HG03521 (cell line): Measurements from ENCODE around the gene KCNF1.
"Not testable (repeated sequence)": the region's sequence is repeated elsewhere in the genome, so short reads cannot be mapped to it uniquely, and the experiment has no call there.

Experiments used
- ATAC-seq: cut with Tn5 transposase; IDR thresholded peaks from one replicate; pipeline ENCODE4 v1.9.1; 2021; ENCODE audit warnings: mild to moderate bottlenecking, moderate library complexity; ENCODE audit not compliant: unreplicated experiment

KCNF1 gene

GRCh38 chr2:10935953-10936942 lies 24.5 kb downstream of the KCNF1 start:
- ATAC-seq, result no peak

- no peak for ATAC-seq
These were observed 27.3 kb downstream of the KCNF1 start for GRCh38 chr2:10939058-10939457.

- ATAC-seq, result no peak
These were observed 28.9 kb downstream of the KCNF1 start for GRCh38 chr2:10940596-10940995.

- no peak for ATAC-seq
These were observed 29.6 kb downstream of the KCNF1 start for GRCh38 chr2:10941383-10941782.

- no peak for ATAC-seq
These were observed 33.1 kb downstream of the KCNF1 start for GRCh38 chr2:10944799-10945198.

GRCh38 chr2:10946394-10946793 lies 34.7 kb downstream of the KCNF1 start:
- ATAC-seq, result no peak

GRCh38 chr2:10947005-10947440 lies 35.3 kb downstream of the KCNF1 start:
- ATAC-seq, result no peak

GRCh38 chr2:10947446-10948187 lies 35.9 kb downstream of the KCNF1 start:
- no peak for ATAC-seq

- ATAC-seq, result no peak
These were observed 36.4 kb downstream of the KCNF1 start for GRCh38 chr2:10948188-10948564.

GRCh38 chr2:10948606-10949230 lies 37.0 kb downstream of the KCNF1 start:
- ATAC-seq, result no peak

GRCh38 chr2:10949835-10950234 lies 38.1 kb downstream of the KCNF1 start:
- ATAC-seq, result no peak

GRCh38 chr2:10951558-10952414 lies 40.1 kb downstream of the KCNF1 start:
- ATAC-seq, result no peak

GRCh38 chr2:10954416-10954815 lies 42.7 kb downstream of the KCNF1 start:
- no peak for ATAC-seq

GRCh38 chr2:10954856-10955818 lies 43.4 kb downstream of the KCNF1 start:
- ATAC-seq, result no peak

- no peak for ATAC-seq
These were observed 44.5 kb downstream of the KCNF1 start for GRCh38 chr2:10956006-10956790.

- no peak for ATAC-seq
These were observed 45.7 kb downstream of the KCNF1 start for GRCh38 chr2:10957391-10957790.

GRCh38 chr2:10958452-10958851 lies 46.7 kb downstream of the KCNF1 start:
- not testable (repeated sequence) for ATAC-seq
